Ishikawa (cell line): ENCODE data around the gene FUT1.
A peak's percentile ranks its signal among the peaks of the same experiment; 100 is the strongest.

ENCODE experiments used
- CEBPB ChIP-seq: IDR thresholded peaks from 2 replicates; pipeline ENCODE4 v1.6.1; 2012
- CREB1 ChIP-seq: IDR thresholded peaks from 2 replicates; pipeline ENCODE4 v1.6.1; 2012; ENCODE audit warnings: low read depth
- EGR1 ChIP-seq: IDR thresholded peaks from 2 replicates; pipeline ENCODE4 v1.6.1; 2012
- EP300 ChIP-seq: IDR thresholded peaks from 2 replicates; pipeline ENCODE4 v1.6.1; 2012; ENCODE audit warnings: borderline replicate concordance
- FOXM1 ChIP-seq: IDR thresholded peaks from 2 replicates; pipeline ENCODE4 v1.6.1; 2012; ENCODE audit warnings: low read depth, borderline replicate concordance
- MAX ChIP-seq: IDR thresholded peaks from 2 replicates; pipeline ENCODE4 v1.6.1; 2012
- NFIC ChIP-seq: IDR thresholded peaks from 2 replicates; pipeline ENCODE4 v1.6.1; 2012
- RAD21 ChIP-seq: IDR thresholded peaks from 2 replicates; pipeline ENCODE4 v1.6.1; 2012; ENCODE audit warnings: low read depth
- REST ChIP-seq: IDR thresholded peaks from 2 replicates; pipeline ENCODE4 v1.6.1; 2012; ENCODE audit warnings: low read depth, mild to moderate bottlenecking
- TAF1 ChIP-seq: IDR thresholded peaks from 2 replicates; pipeline ENCODE4 v1.6.1; 2012; ENCODE audit warnings: low read depth, mild to moderate bottlenecking
- TCF12 ChIP-seq: IDR thresholded peaks from 2 replicates; pipeline ENCODE4 v1.6.1; 2012; ENCODE audit warnings: low read depth
- TEAD4 ChIP-seq: IDR thresholded peaks from 2 replicates; pipeline ENCODE4 v1.6.1; 2012
- USF1 ChIP-seq: IDR thresholded peaks from 2 replicates; pipeline ENCODE4 v1.6.1; 2012
- YY1 ChIP-seq: IDR thresholded peaks from 2 replicates; pipeline ENCODE4 v1.6.1; 2012; ENCODE audit warnings: low read depth
- ZBTB7A ChIP-seq: IDR thresholded peaks from 2 replicates; pipeline ENCODE4 v1.6.1; 2012; ENCODE audit warnings: low read depth

The FUT1 gene

GRCh38 chr19:48756212-48756611 is 3.8 kb upstream of the FUT1 start:
- TF ChIP-seq RAD21 (no peak), EP300 (no peak), TEAD4 (no peak), REST (no peak), CEBPB (no peak), ZBTB7A (no peak), NFIC (no peak), TAF1 (no peak), USF1 (no peak), TCF12 (no peak), CREB1 (no peak), FOXM1 (no peak), EGR1 (no peak), YY1 (no peak), MAX (no peak)

GRCh38 chr19:48755787-48756186 is 3.3 kb upstream of the FUT1 start:
- TF ChIP-seq CREB1 (no peak), REST (no peak), EP300 (no peak), FOXM1 (no peak), TEAD4 (no peak; the same call in 1 of the 2 replicates), MAX (no peak), CEBPB (no peak), USF1 (no peak)

- TF ChIP-seq CREB1 (no peak), NFIC (peak; percentile 8; the same call in 1 of the 2 replicates)
These were observed 2.7 kb upstream of the FUT1 start, which contains the start of gene FGF21 for GRCh38 chr19:48755084-48755641. Gene FGF21, plus strand, starts transcription at chr19:48755524. Its CDS starts 713 bp downstream, at chr19:48756237.

GRCh38 chr19:48751845-48752495 is 471 bp downstream of the FUT1 start:
- TF ChIP-seq CREB1 (no peak), MAX (no peak), FOXM1 (no peak), REST (no peak), TAF1 (no peak), EP300 (no peak), EGR1 (no peak), NFIC (no peak), CEBPB (no peak), USF1 (no peak)
